Keratinocyte (primary cell): ENCODE results near the gene MTA3. TPM values are rescaled to one million over a fixed set of nuclear protein-coding genes. Genes with fewer than 3 reads are reported as not detected.

Experiments
- DNase-seq: peaks from one replicate; pipeline ENCODE4 v3.0.0-alpha.2; 2011; ENCODE audit warnings: low read depth, missing footprints, low spot score
- FAIRE-seq: peaks from 2 replicates; lab custom pipeline; 2011; peaks lifted over from hg19 to GRCh38; lab: Jason Lieb, UNC
- H2AFZ ChIP-seq: 2 replicates; pipeline ENCODE4 v1.6.0; 2012; ENCODE audit warnings: low read length, control low read depth, inconsistent platforms; ENCODE audit not compliant: control insufficient read depth
- H3K27ac ChIP-seq: 2 replicates; pipeline ENCODE4 v1.5.1; 2011; ENCODE audit warnings: low read length; ENCODE audit not compliant: control insufficient read depth, insufficient read depth
- H3K27me3 ChIP-seq: 3 replicates; pipeline ENCODE4 v1.6.0; 2011; ENCODE audit warnings: low read length; ENCODE audit not compliant: control insufficient read depth, insufficient read depth; ENCODE audit errors: extremely low read depth
- H3K36me3 ChIP-seq, 2 experiments: 2 replicates in 1 of 2; 3 replicates in 1 of 2; pipeline ENCODE4 v1.5.1; 2011; ENCODE audit warnings: low read length in 2 of 2, mild to moderate bottlenecking in 1 of 2; ENCODE audit not compliant: control insufficient read depth in 2 of 2, insufficient read depth in 2 of 2; ENCODE audit errors: extremely low read depth in 1 of 2
- H3K4me1 ChIP-seq: 3 replicates; pipeline ENCODE4 v1.5.1; 2011; ENCODE audit warnings: low read length; ENCODE audit not compliant: control insufficient read depth, insufficient read depth; ENCODE audit errors: extremely low read depth
- H3K4me2 ChIP-seq: 3 replicates; pipeline ENCODE4 v1.6.0; 2011; ENCODE audit warnings: low read depth, low read length; ENCODE audit not compliant: control insufficient read depth, insufficient read depth; ENCODE audit errors: extremely low read depth
- H3K4me3 ChIP-seq, 3 experiments: fragments of 200-600 bp in 1 of 3; sonication (generic) in 1 of 3; 2 replicates in 2 of 3; 3 replicates in 1 of 3; pipeline ENCODE4 v1.5.1; 2011 to 2016; ENCODE audit warnings: low read length in 3 of 3, mild to moderate bottlenecking in 3 of 3, control low read depth in 2 of 3, inconsistent platforms in 1 of 3, low read depth in 1 of 3, mixed read lengths in 1 of 3, mixed run types in 1 of 3, moderate library complexity in 1 of 3; ENCODE audit not compliant: control insufficient read depth in 2 of 3, insufficient read depth in 2 of 3; ENCODE audit errors: extremely low read depth in 1 of 3
- H3K79me2 ChIP-seq: 2 replicates; pipeline ENCODE4 v1.6.0; 2012; ENCODE audit warnings: low read length; ENCODE audit not compliant: control insufficient read depth, insufficient read depth
- H3K9ac ChIP-seq: 3 replicates; pipeline ENCODE4 v1.6.0; 2011; ENCODE audit warnings: low read length; ENCODE audit not compliant: control insufficient read depth, insufficient read depth; ENCODE audit errors: extremely low read depth
- H3K9me1 ChIP-seq: 3 replicates; pipeline ENCODE4 v1.6.0; 2011; ENCODE audit warnings: low read length; ENCODE audit not compliant: control insufficient read depth, insufficient read depth; ENCODE audit errors: extremely low read depth
- H3K9me3 ChIP-seq: 2 replicates; pipeline ENCODE4 v1.5.1; 2012; ENCODE audit warnings: low read depth, low read length; ENCODE audit not compliant: control insufficient read depth
- H4K20me1 ChIP-seq: 3 replicates; pipeline ENCODE4 v1.6.0; 2011; ENCODE audit warnings: low read length; ENCODE audit not compliant: control insufficient read depth, insufficient read depth; ENCODE audit errors: extremely low read depth
- EZH2 ChIP-seq: IDR thresholded peaks from one replicate; pipeline ENCODE4 v1.6.1; 2012; ENCODE audit warnings: inconsistent platforms, mild to moderate bottlenecking, low read length, moderate library complexity
- dilution Hi-C: fragments of 300-500 bp; cut with MboI; formaldehyde crosslinking; loops from one replicate; pipeline ENCODE4 v1.7.0; 2020; ENCODE audit warnings: low sequenced_read_pairs; ENCODE audit not compliant: extremely low pct_ligation_motif_present
- polyA plus RNA-seq, 5 experiments: library from polyadenylated mRNA; depleted of rRNA in 3 of 5; stranded (reverse) in 3 of 5; stranded (forward) in 1 of 5; unstranded in 1 of 5; fragments of >200 nt; gene quantifications; 1 replicate in 1 of 5; 2 replicates in 3 of 5; 3 replicates in 1 of 5; pipeline versions ENCODE4 v1.2.1 to v1.2.3, GENCODE V29; 2011 to 2012; ENCODE audit warnings: missing spikeins in 2 of 5, low read depth in 1 of 5, low replicate concordance in 1 of 5
- TF ChIP-seq, protein P1 (sequence below), 3 experiments: IDR thresholded peaks in 1 of 3; conservative IDR thresholded peaks in 1 of 3; optimal IDR thresholded peaks in 1 of 3; 2 replicates in 2 of 3; 3 replicates in 1 of 3; pipeline versions ENCODE3 to v1.5.1; 2011; ENCODE audit warnings: low read length in 3 of 3, mild to moderate bottlenecking in 3 of 3, moderate library complexity in 2 of 3, control low read depth in 1 of 3, inconsistent platforms in 1 of 3; ENCODE audit not compliant: insufficient read depth in 2 of 3; ENCODE audit errors: extremely low read depth in 1 of 3

Gene MTA3
- polyA plus RNA-seq, 1 donor (not counting 4 experiments of a cell fraction or from before 2014, with no cell fraction given) = 34.3 TPM

- dilution Hi-C loops = no loop called here
- no peak for TF ChIP-seq EZH2
- TF ChIP-seq, protein P1, sequence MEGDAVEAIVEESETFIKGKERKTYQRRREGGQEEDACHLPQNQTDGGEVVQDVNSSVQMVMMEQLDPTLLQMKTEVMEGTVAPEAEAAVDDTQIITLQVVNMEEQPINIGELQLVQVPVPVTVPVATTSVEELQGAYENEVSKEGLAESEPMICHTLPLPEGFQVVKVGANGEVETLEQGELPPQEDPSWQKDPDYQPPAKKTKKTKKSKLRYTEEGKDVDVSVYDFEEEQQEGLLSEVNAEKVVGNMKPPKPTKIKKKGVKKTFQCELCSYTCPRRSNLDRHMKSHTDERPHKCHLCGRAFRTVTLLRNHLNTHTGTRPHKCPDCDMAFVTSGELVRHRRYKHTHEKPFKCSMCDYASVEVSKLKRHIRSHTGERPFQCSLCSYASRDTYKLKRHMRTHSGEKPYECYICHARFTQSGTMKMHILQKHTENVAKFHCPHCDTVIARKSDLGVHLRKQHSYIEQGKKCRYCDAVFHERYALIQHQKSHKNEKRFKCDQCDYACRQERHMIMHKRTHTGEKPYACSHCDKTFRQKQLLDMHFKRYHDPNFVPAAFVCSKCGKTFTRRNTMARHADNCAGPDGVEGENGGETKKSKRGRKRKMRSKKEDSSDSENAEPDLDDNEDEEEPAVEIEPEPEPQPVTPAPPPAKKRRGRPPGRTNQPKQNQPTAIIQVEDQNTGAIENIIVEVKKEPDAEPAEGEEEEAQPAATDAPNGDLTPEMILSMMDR (optimal IDR thresholded peaks at IDR 0.05 in 1 of 3, IDR thresholded peaks at IDR 0.05 in 1 of 3, conservative IDR thresholded peaks at IDR 0.05 in 1 of 3; ENCODE audit: extremely low read depth in 1 of 3, insufficient read depth in 2 of 3, low read length in 3 of 3) = no peak
- H3K9ac ChIP-seq = no peak overlapping the region
- FAIRE-seq (no peak), DNase-seq (no peak)
- no peaks in the 10 kb centered on the region for H3K9me1 ChIP-seq
- no peaks in the 10 kb centered on the region for H3K79me2 ChIP-seq
- no peak overlapping the region for H3K27ac ChIP-seq
- H3K9me3 ChIP-seq = no peaks in the 10 kb centered on the region
- H3K4me3 ChIP-seq = no peak overlapping the region
- H4K20me1 ChIP-seq = no peaks in the 10 kb centered on the region
- H3K36me3 ChIP-seq = no peaks in the 10 kb centered on the region
- no peak overlapping the region for H2AFZ ChIP-seq
- H3K4me2 ChIP-seq = no peak overlapping the region
- no peaks in the 10 kb centered on the region for H3K27me3 ChIP-seq
- H3K4me1 ChIP-seq = no peaks in the 10 kb centered on the region
These were observed 25.6 kb upstream of the MTA3 start for GRCh38 chr2:42542871-42543270.

DNA sequence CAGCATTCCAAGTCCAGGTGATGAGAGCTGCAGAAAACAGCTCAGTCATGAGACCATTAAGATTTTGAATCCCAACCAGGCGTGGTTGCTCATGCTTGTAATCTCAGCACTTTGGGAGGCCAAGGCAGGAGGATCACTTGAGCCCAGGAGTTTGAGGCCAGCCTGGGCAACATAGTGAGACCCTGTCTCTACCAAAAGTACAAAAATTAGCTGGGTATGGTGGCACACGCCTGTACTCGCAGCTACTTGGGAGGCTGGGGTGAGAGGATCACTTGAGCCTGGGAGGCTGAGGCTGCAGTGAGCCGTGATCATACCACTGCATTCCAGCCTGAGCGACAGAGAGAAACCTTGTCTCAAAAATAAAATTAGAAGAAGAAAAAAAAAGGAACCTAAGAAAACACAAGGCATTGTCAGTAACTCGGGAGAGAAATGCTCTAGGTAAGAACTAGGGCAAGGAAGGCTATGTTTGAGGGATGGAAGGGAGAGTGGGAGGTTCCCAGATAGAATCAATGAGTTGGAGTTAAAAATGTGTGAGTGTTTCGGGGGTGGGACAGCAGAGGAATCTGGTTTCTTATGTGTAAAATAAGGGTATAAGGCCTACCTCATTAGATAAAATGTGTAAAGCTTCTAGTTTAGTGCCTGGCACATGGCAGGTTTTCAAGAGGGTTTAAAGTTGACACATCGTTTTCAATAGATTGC lies 23.3 kb upstream of the MTA3 start:
- Histone ChIP-seq H3K36me3 (no peaks in the 10 kb centered on the region), H3K4me3 (no peak overlapping the region), H3K27ac (no peak overlapping the region), H3K9me1 (no peaks in the 10 kb centered on the region), H3K4me2 (no peak overlapping the region), H3K27me3 (no peaks in the 10 kb centered on the region), H3K4me1 (no peaks in the 10 kb centered on the region), H2AFZ (peak overlapping the region; percentile 3), H4K20me1 (no peaks in the 10 kb centered on the region), H3K79me2 (no peaks in the 10 kb centered on the region), H3K9ac (no peak overlapping the region), H3K9me3 (no peaks in the 10 kb centered on the region)
- FAIRE-seq (no peak), DNase-seq (no peak)
- TF ChIP-seq EZH2 = no peak
- TF ChIP-seq, protein P1 (optimal IDR thresholded peaks at IDR 0.05 in 1 of 3, IDR thresholded peaks at IDR 0.05 in 1 of 3, conservative IDR thresholded peaks at IDR 0.05 in 1 of 3; ENCODE audit: extremely low read depth in 1 of 3, insufficient read depth in 2 of 3, low read length in 3 of 3) = no peak
- dilution Hi-C loops = no loop called here
